Panc1 (cell line): ENCODE results near the gene MGMT. TPM values are rescaled to one million over a fixed set of nuclear protein-coding genes. Genes with fewer than 3 reads are reported as not detected.

Experiments used
- ATAC-seq: fragments of 200-7000 bp; cut with Tn5 transposase; 2 replicates; pipeline ENCODE4 v1.9.1; 2020; ENCODE audit warnings: mild to moderate bottlenecking, moderate library complexity
- BruUV-seq: library from RNA; stranded (reverse); fragments of 400-500 nt; replicated peaks from 2 replicates; lab custom pipeline; 2021; lab: Mats Ljungman, UMichigan
- CTCF ChIA-PET: fragments of 300-600 bp; sonication (Branson Sonifier 250); formaldehyde crosslinking; loops from one replicate; lab custom pipeline; 2022; ENCODE audit warnings: antibody characterized with exemption; lab: Charles Lee
- POLR2A ChIA-PET: fragments of 300-600 bp; sonication (Branson Sonifier 250); formaldehyde crosslinking; loops from one replicate; lab custom pipeline; 2022; ENCODE audit warnings: antibody characterized with exemption; lab: Charles Lee
- DNase-seq: peaks from one replicate; pipeline ENCODE4 v3.0.0-alpha.2; 2010; ENCODE audit warnings: low read depth, low spot score
- H3K27ac ChIP-seq: 2 replicates; pipeline ENCODE4 v1.5.1; 2011; ENCODE audit warnings: mild to moderate bottlenecking, low read length, inconsistent platforms
- H3K27me3 ChIP-seq: fragments of 200-500 bp; sonication (Bioruptor generic); 2 replicates; pipeline ENCODE4 v1.6.0; 2014; ENCODE audit warnings: low read length, inconsistent platforms; ENCODE audit not compliant: control insufficient read depth, insufficient read depth
- H3K36me3 ChIP-seq: fragments of 200-500 bp; sonication (Bioruptor generic); 2 replicates; pipeline ENCODE4 v1.5.1; 2014; ENCODE audit warnings: inconsistent platforms, mild to moderate bottlenecking, low read length, moderate library complexity; ENCODE audit not compliant: control insufficient read depth, insufficient read depth
- H3K4me1 ChIP-seq: 2 replicates; pipeline ENCODE4 v1.5.1; 2011; ENCODE audit warnings: inconsistent platforms, mild to moderate bottlenecking, low read length, moderate library complexity; ENCODE audit not compliant: control insufficient read depth, insufficient read depth
- H3K4me3 ChIP-seq, 2 experiments: 2 replicates each; pipeline ENCODE4 v1.5.1; 2011 to 2012; ENCODE audit warnings: low read depth in 2 of 2, low read length in 2 of 2, mild to moderate bottlenecking in 2 of 2, inconsistent platforms in 1 of 2, moderate library complexity in 1 of 2
- H3K9me3 ChIP-seq: fragments of 200-500 bp; sonication (Bioruptor generic); 2 replicates; pipeline ENCODE4 v1.5.1; 2014; ENCODE audit warnings: low read depth, mild to moderate bottlenecking, inconsistent platforms, low read length, moderate library complexity; ENCODE audit not compliant: control insufficient read depth, insufficient read depth
- CTCF ChIP-seq: fragments of 450-650 bp; IDR thresholded peaks from 2 replicates; pipeline ENCODE4 v1.5.1; 2017; ENCODE audit warnings: mild to moderate bottlenecking
- POLR2AphosphoS5 ChIP-seq: IDR thresholded peaks from 2 replicates; pipeline ENCODE4 v1.6.1; 2012; ENCODE audit warnings: mild to moderate bottlenecking, low read depth, low read length, moderate library complexity
- REST ChIP-seq, 2 experiments: IDR thresholded peaks; 2 replicates each; pipeline ENCODE4 v1.6.1; 2011 to 2012; ENCODE audit warnings: low read depth in 2 of 2, control low read depth in 1 of 2, low read length in 1 of 2, mild to moderate bottlenecking in 1 of 2, moderate library complexity in 1 of 2; ENCODE audit not compliant: insufficient read depth in 1 of 2
- SIN3A ChIP-seq: IDR thresholded peaks from 2 replicates; pipeline ENCODE4 v1.6.1; 2012; ENCODE audit warnings: low read depth, mild to moderate bottlenecking, low read length, moderate library complexity, borderline replicate concordance; ENCODE audit not compliant: insufficient read depth
- TCF7L2 ChIP-seq: IDR thresholded peaks from 2 replicates; pipeline ENCODE4 v1.6.1; 2011; ENCODE audit warnings: mild to moderate bottlenecking, low read depth, low read length, inconsistent platforms
- in situ Hi-C: cut with HindIII; loops from 2 replicates; pipeline ENCODE4 v1.10.0; 2016; ENCODE audit warnings: low sequenced_read_pairs, low pct_unique_long_range_greater_than_20kb
- intact Hi-C: fragments of 100-400 bp; cut with micrococcal nuclease; formaldehyde crosslinking; loops from one replicate; pipeline ENCODE4 v1.10.0; 2022; ENCODE audit not compliant: unreplicated experiment
- total RNA-seq: library from RNA; stranded (reverse); gene quantifications from one replicate; pipeline ENCODE4 v1.2.1, GENCODE V29; 2021; ENCODE audit not compliant: unreplicated experiment

The MGMT gene
- total RNA-seq, 1 experiment from 2014 or later, result 27.3 TPM

GRCh38 chr10:129653861-129654260 is 186.8 kb downstream of the MGMT start:
- intact Hi-C loops, result no loop called here
- ChIA-PET CTCF (no interaction called here), POLR2A (no interaction called here)
- no peak for TF ChIP-seq REST (IDR thresholded peaks at IDR 0.05; ENCODE audit: insufficient read depth in 1 of 2, low read depth in 2 of 2, low read length in 1 of 2)
- no peak for TF ChIP-seq TCF7L2
- TF ChIP-seq SIN3A, result no peak
- Histone ChIP-seq H3K4me1 (no peaks in the 10 kb centered on the region), H3K4me3 (no peak overlapping the region), H3K9me3 (no peaks in the 10 kb centered on the region), H3K27me3 (no peaks in the 10 kb centered on the region), H3K27ac (no peak overlapping the region), H3K36me3 (no peaks in the 10 kb centered on the region)
- no TSS peak for BruUV-seq
- ATAC-seq, result no peak
- in situ Hi-C loops, result no loop called here
- no peak for DNase-seq

DNA sequence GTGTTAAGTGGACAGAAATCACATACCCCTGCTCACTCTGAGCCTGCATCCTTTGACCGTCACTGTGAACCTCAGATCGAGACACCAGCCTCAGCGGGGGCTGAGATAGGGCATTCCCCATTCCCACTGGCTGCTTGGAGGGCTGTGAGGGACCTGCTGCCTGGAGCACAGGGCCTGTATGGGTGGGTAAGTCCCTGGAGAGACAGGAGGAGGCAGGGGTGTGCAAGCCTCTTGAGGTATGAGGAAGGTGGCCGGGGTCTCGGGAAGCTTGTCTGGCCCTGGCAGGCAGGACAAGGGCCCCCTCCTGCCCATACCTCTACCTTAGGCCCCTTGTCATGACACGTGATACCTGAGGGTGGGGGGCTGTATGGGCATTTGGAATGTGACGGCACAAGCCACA is 187.4 kb downstream of the MGMT start:
- ATAC-seq (no peak), DNase-seq (no peak)
- Histone ChIP-seq H3K4me1 (no peaks in the 10 kb centered on the region), H3K4me3 (no peak overlapping the region), H3K27ac (no peak overlapping the region), H3K27me3 (no peaks in the 10 kb centered on the region), H3K9me3 (no peaks in the 10 kb centered on the region), H3K36me3 (no peaks in the 10 kb centered on the region)
- intact Hi-C loops, result no loop called here
- POLR2A ChIA-PET, result no interaction called here
- in situ Hi-C loops, result no loop called here
- CTCF ChIA-PET, result no interaction called here
- BruUV-seq, result no TSS peak
- TF ChIP-seq CTCF (no peak), REST (IDR thresholded peaks at IDR 0.05; ENCODE audit: insufficient read depth in 1 of 2, low read depth in 2 of 2, low read length in 1 of 2) (no peak), TCF7L2 (no peak), SIN3A (no peak), POLR2AphosphoS5 (no peak)
